GM12878 (cell line): ENCODE measurements around the gene MFSD12. TPM values are rescaled to one million over a fixed set of nuclear protein-coding genes. Genes with fewer than 3 reads are reported as not detected.

Experiments used
- ATAC-seq: fragments of 200-7000 bp; cut with Tn5 transposase; 3 replicates; pipeline ENCODE4 v1.9.1; 2020; ENCODE audit warnings: mild to moderate bottlenecking, moderate library complexity
- BruUV-seq: library from RNA; stranded (reverse); fragments of 400-500 nt; replicated peaks from 2 replicates; lab custom pipeline; 2021; lab: Mats Ljungman, UMichigan
- CTCF ChIA-PET: fragments of 300-600 bp; sonication (Branson Sonifier 250); formaldehyde crosslinking; extraction: SDS; loops from one replicate; lab custom pipeline; 2021; ENCODE audit warnings: inconsistent platforms; lab: Yijun Ruan, JAX
- POLR2A ChIA-PET: fragments of 350-600 bp; formaldehyde crosslinking; extraction: SDS; loops from one replicate; lab custom pipeline; 2021; ENCODE audit warnings: inconsistent platforms; lab: Charles Lee
- RAD21 ChIA-PET: fragments of 300-600 bp; sonication (Branson Sonifier 250); formaldehyde crosslinking; loops from one replicate; lab custom pipeline; 2023; ENCODE audit warnings: antibody characterized with exemption; ENCODE audit not compliant: unreplicated experiment; lab: Charles Lee
- SMC1A ChIA-PET: fragments of 300-600 bp; sonication (Branson Sonifier 250); formaldehyde crosslinking; loops from one replicate; lab custom pipeline; 2023; ENCODE audit not compliant: unreplicated experiment, uncharacterized antibody; lab: Charles Lee
- DNase-seq: peaks from one replicate; pipeline ENCODE4 v3.0.0-alpha.2; 2011; ENCODE audit warnings: low read depth, low spot score
- FAIRE-seq: peaks from 3 replicates; lab custom pipeline; 2011; peaks lifted over from hg19 to GRCh38; lab: Jason Lieb, UNC
- H2AFZ ChIP-seq: 2 replicates; pipeline ENCODE4 v1.6.0; 2011; ENCODE audit warnings: low read depth, low read length, control low read depth; ENCODE audit not compliant: control insufficient read depth
- H3K27ac ChIP-seq: 2 replicates; pipeline ENCODE4 v1.5.1; 2011; ENCODE audit warnings: control low read depth; ENCODE audit not compliant: control insufficient read depth, insufficient read depth
- H3K27me3 ChIP-seq, 2 experiments: replicated peaks in 1 of 2; 2 replicates each; pipeline versions ENCODE4 v1.6.0 to v1.6.1; 2011; ENCODE audit warnings: low read length in 1 of 2; ENCODE audit not compliant: control insufficient read depth in 2 of 2, insufficient read depth in 2 of 2
- H3K36me3 ChIP-seq, 2 experiments: 2 replicates each; pipeline ENCODE4 v1.5.1; 2011; ENCODE audit warnings: low read length in 1 of 2; ENCODE audit not compliant: control insufficient read depth in 2 of 2, insufficient read depth in 2 of 2
- H3K4me1 ChIP-seq: 2 replicates; pipeline ENCODE4 v1.6.1; 2011; ENCODE audit warnings: mild to moderate bottlenecking, low read length, moderate library complexity, mixed read lengths; ENCODE audit not compliant: control insufficient read depth, insufficient read depth
- H3K4me2 ChIP-seq: 2 replicates; pipeline ENCODE4 v1.6.0; 2011; ENCODE audit warnings: control low read depth; ENCODE audit not compliant: control insufficient read depth, insufficient read depth
- H3K4me3 ChIP-seq: fragments of 200-600 bp; sonication (generic); 2 replicates; pipeline ENCODE4 v1.5.1; 2016
- H3K79me2 ChIP-seq: 2 replicates; pipeline ENCODE4 v1.6.0; 2011; ENCODE audit warnings: low read length; ENCODE audit not compliant: control insufficient read depth, insufficient read depth
- H3K9ac ChIP-seq: 2 replicates; pipeline ENCODE4 v1.8.0; 2011; ENCODE audit warnings: low read length, control low read depth, mixed read lengths; ENCODE audit not compliant: control insufficient read depth, insufficient read depth
- H3K9me3 ChIP-seq: replicated peaks from 3 replicates; pipeline ENCODE4 v1.5.1; 2011; ENCODE audit warnings: mild to moderate bottlenecking, low read length; ENCODE audit not compliant: control insufficient read depth, insufficient read depth
- H4K20me1 ChIP-seq: 2 replicates; pipeline ENCODE4 v1.6.0; 2011; ENCODE audit not compliant: control insufficient read depth, insufficient read depth
- IKZF1 ChIP-seq: fragments of 450-650 bp; conservative IDR thresholded peaks from 2 replicates; pipeline ENCODE4 v1.6.1; 2017; ENCODE audit warnings: antibody characterized with exemption, mild to moderate bottlenecking
- MTA2 ChIP-seq: fragments of 450-650 bp; IDR thresholded peaks from 2 replicates; pipeline ENCODE4 v1.6.1; 2016; ENCODE audit warnings: low read depth, mild to moderate bottlenecking, moderate library complexity
- WGBS: methylation state at CpG from one replicate; pipeline ENCODE4 v1.1.6; 2016; ENCODE audit warnings: low lambda C conversion rate; ENCODE audit not compliant: insufficient replicate concordance, insufficient coverage; ENCODE audit errors: missing lambda C conversion rate; 5-methylcytosine and 5-hydroxymethylcytosine counted together
- in situ Hi-C: fragments of 300-500 bp; cut with MboI; formaldehyde crosslinking; loops from 9 replicates; pipeline ENCODE4 v1.14.3; 2018; ENCODE audit warnings: mixed read lengths
- intact Hi-C: fragments of 100-400 bp; cut with micrococcal nuclease; formaldehyde crosslinking; loops from one replicate; pipeline ENCODE4 v1.14.2; 2022; ENCODE audit not compliant: unreplicated experiment
- polyA plus RNA-seq, 11 experiments: library from polyadenylated mRNA; depleted of rRNA in 4 of 11; unstranded in 6 of 11; stranded (reverse) in 5 of 11; fragments of >200 nt; fragmentation: Nextera tagmentation in 4 of 11; fragmentation: Illumina TruSeq in 1 of 11; extraction: Ambion mirVana in 4 of 11; extraction: Trizol in 1 of 11; gene quantifications; 1 replicate in 1 of 11; 2 replicates in 10 of 11; pipeline versions ENCODE4 v1.2.1 to v1.2.3, GENCODE V29; 2011 to 2016; ENCODE audit warnings: inconsistent platforms in 2 of 11, missing spikeins in 2 of 11, low read depth in 1 of 11
- total RNA-seq, 4 experiments: library from RNA; depleted of rRNA in 3 of 4; stranded (reverse); fragments of >200 nt in 3 of 4; fragmentation: Illumina TruSeq in 1 of 4; extraction: Trizol in 1 of 4; gene quantifications; 2 replicates each; pipeline versions ENCODE4 v1.2.1 to v1.2.3, GENCODE V29; 2013 to 2021

MFSD12 gene
- total and polyA plus RNA-seq, 10 of the 15 experiments (the other 5 are each of a cell fraction or from before 2014, with no cell fraction given) = 0.58 to 65.9 (median 16.8) TPM

GRCh38 chr19:3555653-3556422 lies 1.5 kb downstream of the MFSD12 start:
- in situ Hi-C loops = no loop called here
- Histone ChIP-seq H3K4me2 (peak overlapping the region; percentile 75), H3K4me3 (peak overlapping the region; percentile 94), H3K79me2 (peaks cover 37% of the 10 kb centered on the region), H3K36me3 (peaks cover 0 to 2% of the 10 kb centered on the region in 2 experiments; a peak in 2 of 4 replicates), H3K4me1 (peaks cover 28% of the 10 kb centered on the region), H2AFZ (no peak overlapping the region), H3K27ac (no peak overlapping the region; the same call in 1 of the 2 replicates), H3K27me3 (no peaks in the 10 kb centered on the region), H3K9ac (peak overlapping the region; percentile 50), H3K9me3 (no peaks in the 10 kb centered on the region), H4K20me1 (no peaks in the 10 kb centered on the region)
- 77% methylated on average over 15 of the region's 15 CpGs for WGBS
- RAD21 ChIA-PET = interaction anchor here (0.9 kb wide), 1 partner anchor 53 kb away, joined by 3 read pairs; no protein-coding TSS in a partner anchor
- POLR2A ChIA-PET = interaction anchor here (0.6 to 1.2 kb wide), 3 partner anchors 17 to 551 kb away, joined by 3 to 6 read pairs (median 5); partner anchors contain the start of gene HMG20B
- CTCF ChIA-PET = interaction anchor here (0.9 to 3.4 kb wide), 3 partner anchors 10 to 144 kb away, joined by 3 to 20 read pairs (median 4); partner anchors contain the start of gene PIP5K1C
- intact Hi-C loops = loop anchor here (5.0 kb wide), 1 partner anchor 71 kb away; the partner anchor contains the start of gene CACTIN
- no TSS peak for BruUV-seq
- TF ChIP-seq IKZF1 = 0 out of 2 replicates have a peak, but pooled peaks have one; percentile 16
- no peak for TF ChIP-seq MTA2
- ATAC-seq (no peak), DNase-seq (no peak), FAIRE-seq (no peak)
- SMC1A ChIA-PET = no interaction called here
